Keratinocyte (primary cell): ENCODE results near the gene ABLIM1. TPM values are rescaled to one million over a fixed set of nuclear protein-coding genes. Genes with fewer than 3 reads are reported as not detected.

Experiments
- DNase-seq: peaks from one replicate; pipeline ENCODE4 v3.0.0-alpha.2; 2011; ENCODE audit warnings: low read depth, missing footprints, low spot score
- FAIRE-seq: peaks from 2 replicates; lab custom pipeline; 2011; peaks lifted over from hg19 to GRCh38; lab: Jason Lieb, UNC
- H2AFZ ChIP-seq: 2 replicates; pipeline ENCODE4 v1.6.0; 2012; ENCODE audit warnings: low read length, control low read depth, inconsistent platforms; ENCODE audit not compliant: control insufficient read depth
- H3K27ac ChIP-seq: 2 replicates; pipeline ENCODE4 v1.5.1; 2011; ENCODE audit warnings: low read length; ENCODE audit not compliant: control insufficient read depth, insufficient read depth
- H3K27me3 ChIP-seq: 3 replicates; pipeline ENCODE4 v1.6.0; 2011; ENCODE audit warnings: low read length; ENCODE audit not compliant: control insufficient read depth, insufficient read depth; ENCODE audit errors: extremely low read depth
- H3K36me3 ChIP-seq, 2 experiments: 2 replicates in 1 of 2; 3 replicates in 1 of 2; pipeline ENCODE4 v1.5.1; 2011; ENCODE audit warnings: low read length in 2 of 2, mild to moderate bottlenecking in 1 of 2; ENCODE audit not compliant: control insufficient read depth in 2 of 2, insufficient read depth in 2 of 2; ENCODE audit errors: extremely low read depth in 1 of 2
- H3K4me1 ChIP-seq: 3 replicates; pipeline ENCODE4 v1.5.1; 2011; ENCODE audit warnings: low read length; ENCODE audit not compliant: control insufficient read depth, insufficient read depth; ENCODE audit errors: extremely low read depth
- H3K4me2 ChIP-seq: 3 replicates; pipeline ENCODE4 v1.6.0; 2011; ENCODE audit warnings: low read depth, low read length; ENCODE audit not compliant: control insufficient read depth, insufficient read depth; ENCODE audit errors: extremely low read depth
- H3K4me3 ChIP-seq, 3 experiments: fragments of 200-600 bp in 1 of 3; sonication (generic) in 1 of 3; 2 replicates in 2 of 3; 3 replicates in 1 of 3; pipeline ENCODE4 v1.5.1; 2011 to 2016; ENCODE audit warnings: low read length in 3 of 3, mild to moderate bottlenecking in 3 of 3, control low read depth in 2 of 3, inconsistent platforms in 1 of 3, low read depth in 1 of 3, mixed read lengths in 1 of 3, mixed run types in 1 of 3, moderate library complexity in 1 of 3; ENCODE audit not compliant: control insufficient read depth in 2 of 3, insufficient read depth in 2 of 3; ENCODE audit errors: extremely low read depth in 1 of 3
- H3K79me2 ChIP-seq: 2 replicates; pipeline ENCODE4 v1.6.0; 2012; ENCODE audit warnings: low read length; ENCODE audit not compliant: control insufficient read depth, insufficient read depth
- H3K9ac ChIP-seq: 3 replicates; pipeline ENCODE4 v1.6.0; 2011; ENCODE audit warnings: low read length; ENCODE audit not compliant: control insufficient read depth, insufficient read depth; ENCODE audit errors: extremely low read depth
- H3K9me1 ChIP-seq: 3 replicates; pipeline ENCODE4 v1.6.0; 2011; ENCODE audit warnings: low read length; ENCODE audit not compliant: control insufficient read depth, insufficient read depth; ENCODE audit errors: extremely low read depth
- H3K9me3 ChIP-seq: 2 replicates; pipeline ENCODE4 v1.5.1; 2012; ENCODE audit warnings: low read depth, low read length; ENCODE audit not compliant: control insufficient read depth
- H4K20me1 ChIP-seq: 3 replicates; pipeline ENCODE4 v1.6.0; 2011; ENCODE audit warnings: low read length; ENCODE audit not compliant: control insufficient read depth, insufficient read depth; ENCODE audit errors: extremely low read depth
- CTCF ChIP-seq, 3 experiments: IDR thresholded peaks in 1 of 3; conservative IDR thresholded peaks in 1 of 3; optimal IDR thresholded peaks in 1 of 3; 2 replicates in 2 of 3; 3 replicates in 1 of 3; pipeline versions ENCODE3 to v1.5.1; 2011; ENCODE audit warnings: low read length in 3 of 3, mild to moderate bottlenecking in 3 of 3, moderate library complexity in 2 of 3, control low read depth in 1 of 3, inconsistent platforms in 1 of 3; ENCODE audit not compliant: insufficient read depth in 2 of 3; ENCODE audit errors: extremely low read depth in 1 of 3
- EZH2 ChIP-seq: IDR thresholded peaks from one replicate; pipeline ENCODE4 v1.6.1; 2012; ENCODE audit warnings: inconsistent platforms, mild to moderate bottlenecking, low read length, moderate library complexity
- dilution Hi-C: fragments of 300-500 bp; cut with MboI; formaldehyde crosslinking; loops from one replicate; pipeline ENCODE4 v1.7.0; 2020; ENCODE audit warnings: low sequenced_read_pairs; ENCODE audit not compliant: extremely low pct_ligation_motif_present
- polyA plus RNA-seq, 5 experiments: library from polyadenylated mRNA; depleted of rRNA in 3 of 5; stranded (reverse) in 3 of 5; stranded (forward) in 1 of 5; unstranded in 1 of 5; fragments of >200 nt; gene quantifications; 1 replicate in 1 of 5; 2 replicates in 3 of 5; 3 replicates in 1 of 5; pipeline versions ENCODE4 v1.2.1 to v1.2.3, GENCODE V29; 2011 to 2012; ENCODE audit warnings: missing spikeins in 2 of 5, low read depth in 1 of 5, low replicate concordance in 1 of 5

The ABLIM1 gene
- polyA plus RNA-seq, 1 donor (not counting 4 experiments of a cell fraction or from before 2014, with no cell fraction given) = 55.2 TPM

- H2AFZ ChIP-seq = no peak overlapping the region
- H4K20me1 ChIP-seq = no peaks in the 10 kb centered on the region
- H3K4me3 ChIP-seq = no peak overlapping the region
- no peaks in the 10 kb centered on the region for H3K9me1 ChIP-seq
- H3K79me2 ChIP-seq = no peaks in the 10 kb centered on the region
- no peak overlapping the region for H3K4me2 ChIP-seq
- FAIRE-seq (no peak), DNase-seq (no peak)
- H3K9ac ChIP-seq = no peak overlapping the region
- no peaks in the 10 kb centered on the region for H3K4me1 ChIP-seq
- H3K27me3 ChIP-seq = no peaks in the 10 kb centered on the region
- no peaks in the 10 kb centered on the region for H3K9me3 ChIP-seq
- H3K36me3 ChIP-seq = no peaks in the 10 kb centered on the region
- no peak for TF ChIP-seq EZH2
- TF ChIP-seq CTCF (optimal IDR thresholded peaks at IDR 0.05 in 1 of 3, IDR thresholded peaks at IDR 0.05 in 1 of 3, conservative IDR thresholded peaks at IDR 0.05 in 1 of 3; ENCODE audit: extremely low read depth in 1 of 3, insufficient read depth in 2 of 3, low read length in 3 of 3) = no peak
- dilution Hi-C loops = no loop called here
- H3K27ac ChIP-seq = no peak overlapping the region
These were observed 42.5 kb downstream of the ABLIM1 start for GRCh38 chr10:114615600-114616007.

GRCh38 chr10:114613237-114613979, 44.7 kb downstream of the ABLIM1 start:
- H3K36me3 ChIP-seq = no peaks in the 10 kb centered on the region
- H3K9me1 ChIP-seq = no peaks in the 10 kb centered on the region
- no peaks in the 10 kb centered on the region for H3K9me3 ChIP-seq
- no peaks in the 10 kb centered on the region for H3K4me1 ChIP-seq
- FAIRE-seq (no peak), DNase-seq (no peak)
- no peaks in the 10 kb centered on the region for H3K79me2 ChIP-seq
- no peak overlapping the region for H3K4me3 ChIP-seq
- H3K9ac ChIP-seq = no peak overlapping the region
- H3K27ac ChIP-seq = no peak overlapping the region
- no peak overlapping the region for H2AFZ ChIP-seq
- TF ChIP-seq EZH2 (no peak), CTCF (optimal IDR thresholded peaks at IDR 0.05 in 1 of 3, IDR thresholded peaks at IDR 0.05 in 1 of 3, conservative IDR thresholded peaks at IDR 0.05 in 1 of 3; ENCODE audit: extremely low read depth in 1 of 3, insufficient read depth in 2 of 3, low read length in 3 of 3) (no peak)
- dilution Hi-C loops = no loop called here
- no peaks in the 10 kb centered on the region for H3K27me3 ChIP-seq
- H3K4me2 ChIP-seq = no peak overlapping the region
- no peaks in the 10 kb centered on the region for H4K20me1 ChIP-seq
